Fibroblast of gingiva (primary cell): ENCODE results near the gene SIDT1.

Experiments used
- DNase-seq: peaks from one replicate; pipeline ENCODE4 v3.0.0-alpha.2; 2011; ENCODE audit warnings: low read depth

SIDT1 gene

GRCh38 chr3:113546414-113546893, 14.1 kb downstream of the SIDT1 start:
- no peak for DNase-seq

- no peak for DNase-seq
These were observed 16.1 kb downstream of the SIDT1 start for GRCh38 chr3:113548501-113548900.

DNA sequence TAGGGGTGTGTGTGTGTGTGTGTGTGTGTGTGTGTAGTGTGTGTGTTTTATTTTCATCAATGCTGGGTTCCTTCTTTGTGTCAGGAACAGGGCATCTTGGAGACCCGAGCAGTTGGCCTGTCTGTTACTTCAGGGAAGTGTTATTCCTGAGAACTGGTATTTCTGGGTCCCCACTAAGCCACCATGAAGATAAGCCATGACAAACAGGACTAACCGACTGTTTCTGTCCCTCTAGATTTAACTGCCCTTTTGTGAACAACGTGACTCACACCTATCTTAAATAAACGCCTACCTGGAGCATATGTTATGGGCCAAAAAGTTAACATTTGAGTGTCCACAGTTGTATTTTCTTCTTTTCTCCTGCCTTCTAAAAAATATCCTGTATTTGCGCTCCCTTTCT, 19.5 kb downstream of the SIDT1 start:
- DNase-seq = no peak

GRCh38 chr3:113552851-113553250, 20.5 kb downstream of the SIDT1 start:
- DNase-seq = no peak

- DNase-seq = no peak
These were observed 22.8 kb downstream of the SIDT1 start for GRCh38 chr3:113555138-113555537.

- DNase-seq = no peak
These were observed 24.1 kb downstream of the SIDT1 start for GRCh38 chr3:113556316-113556945.

- no peak for DNase-seq
These were observed 24.6 kb downstream of the SIDT1 start for GRCh38 chr3:113556946-113557335.

GRCh38 chr3:113557374-113557773, 25.0 kb downstream of the SIDT1 start:
- DNase-seq = peak; percentile 4

- DNase-seq = no peak
These were observed 26.7 kb downstream of the SIDT1 start for GRCh38 chr3:113559009-113559408.

GRCh38 chr3:113560271-113560670, 27.9 kb downstream of the SIDT1 start:
- no peak for DNase-seq

GRCh38 chr3:113560831-113561623, 28.7 kb downstream of the SIDT1 start:
- DNase-seq = peak; percentile 43

DNA sequence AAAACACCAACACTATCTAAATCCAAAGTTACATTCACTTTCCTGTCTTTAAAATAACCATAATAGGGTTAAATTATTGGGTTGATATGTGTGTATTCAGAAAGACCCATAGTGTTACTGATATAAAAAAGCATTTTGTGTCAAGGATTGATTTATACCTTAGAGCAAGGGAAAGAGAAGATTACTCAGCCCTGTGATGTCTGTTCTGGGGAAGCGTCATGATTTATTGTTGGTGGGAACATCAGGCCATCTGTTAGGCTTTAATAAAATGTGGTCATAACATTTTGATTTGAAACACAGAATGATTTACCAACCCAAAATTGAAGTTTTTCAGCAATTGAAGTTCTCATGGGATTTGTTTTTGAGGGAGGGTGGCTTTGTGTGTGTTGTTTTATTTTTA, 33.2 kb downstream of the SIDT1 start:
- DNase-seq = no peak

GRCh38 chr3:113570158-113570557, 37.8 kb downstream of the SIDT1 start:
- no peak for DNase-seq

DNA sequence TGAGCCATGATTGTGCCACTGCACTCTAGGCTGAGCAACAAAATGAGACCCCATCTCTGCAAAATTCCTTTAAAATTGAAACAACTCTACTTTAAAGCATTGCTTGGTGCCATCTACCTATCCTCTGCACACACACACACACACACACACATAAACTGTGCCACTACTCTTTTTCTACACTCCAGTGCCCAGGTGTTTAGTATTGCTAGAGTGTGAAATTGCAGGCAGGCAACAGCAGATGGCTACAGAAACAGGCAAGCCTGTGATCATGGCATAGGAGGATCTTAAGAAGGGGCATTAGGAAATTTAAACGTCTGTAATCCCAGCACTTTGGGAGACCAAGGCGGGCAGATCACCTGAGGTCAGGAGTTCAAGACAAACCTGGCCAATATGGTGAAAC, 39.0 kb downstream of the SIDT1 start:
- DNase-seq = no peak

- no peak for DNase-seq
These were observed 41.4 kb downstream of the SIDT1 start for GRCh38 chr3:113573728-113574127.

- no peak for DNase-seq
These were observed 41.9 kb downstream of the SIDT1 start for GRCh38 chr3:113574213-113574612.

- no peak for DNase-seq
These were observed 42.9 kb downstream of the SIDT1 start for GRCh38 chr3:113575206-113575605.

GRCh38 chr3:113585228-113585627, 52.9 kb downstream of the SIDT1 start:
- DNase-seq = no peak

GRCh38 chr3:113585720-113586119, 53.4 kb downstream of the SIDT1 start:
- no peak for DNase-seq

DNA sequence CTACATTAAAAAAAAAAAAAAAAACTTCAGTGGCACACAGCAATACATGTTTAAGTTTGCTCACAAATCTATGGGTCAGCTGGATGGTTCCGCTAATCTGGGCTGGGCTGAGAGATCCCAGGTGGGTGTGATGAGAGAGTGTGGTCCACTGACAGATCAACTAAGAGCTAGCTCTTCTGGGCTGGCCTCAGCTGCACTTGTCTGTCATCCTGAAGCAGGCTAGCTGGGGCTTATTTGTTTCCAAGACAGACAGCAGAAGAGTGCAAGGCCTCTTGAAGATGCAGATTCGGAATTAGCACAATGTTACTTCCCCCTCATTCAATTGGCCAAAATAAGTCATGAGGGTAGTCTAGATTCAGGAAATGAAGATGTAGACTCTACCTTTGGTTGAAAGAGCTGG, 56.5 kb downstream of the SIDT1 start:
- no peak for DNase-seq

GRCh38 chr3:113589971-113590370, 57.6 kb downstream of the SIDT1 start:
- DNase-seq = no peak

- no peak for DNase-seq
These were observed 58.6 kb downstream of the SIDT1 start for GRCh38 chr3:113590983-113591382.

- no peak for DNase-seq
These were observed 61.7 kb downstream of the SIDT1 start for GRCh38 chr3:113594066-113594465.
